H1 (cell line): ENCODE results near the gene BTBD10. TPM values are rescaled to one million over a fixed set of nuclear protein-coding genes. Genes with fewer than 3 reads are reported as not detected.

Experiments
- CTCF ChIA-PET: fragments of 300-600 bp; sonication (Branson Sonifier 250); formaldehyde crosslinking; loops from one replicate; lab custom pipeline; 2021; ENCODE audit not compliant: partially characterized antibody; lab: Charles Lee
- POLR2A ChIA-PET: fragments of 300-600 bp; sonication (Branson Sonifier 250); formaldehyde crosslinking; loops from one replicate; lab custom pipeline; 2021; ENCODE audit warnings: inconsistent platforms; ENCODE audit not compliant: partially characterized antibody; lab: Charles Lee
- DNase-seq, 2 experiments: peaks; one replicate each; pipeline versions ENCODE4 v3.0.0 to v3.0.0-alpha.2; 2010 to 2022; ENCODE audit warnings: low spot score in 2 of 2, low read depth in 1 of 2, mixed read lengths in 1 of 2
- FAIRE-seq: peaks from 2 replicates; lab custom pipeline; 2011; peaks lifted over from hg19 to GRCh38; lab: Jason Lieb, UNC
- H2AFZ ChIP-seq: 2 replicates; pipeline ENCODE4 v1.8.1; 2012; ENCODE audit warnings: low read length, inconsistent platforms
- H2AK5ac ChIP-seq: 2 replicates; pipeline ENCODE4 v1.6.1; 2013; ENCODE audit warnings: low read depth, low read length
- H2BK120ac ChIP-seq: replicated peaks from 2 replicates; pipeline ENCODE3; 2013; ENCODE audit warnings: low read depth, low read length, inconsistent platforms
- H2BK12ac ChIP-seq: 2 replicates; pipeline ENCODE4 v1.6.1; 2013; ENCODE audit warnings: low read depth, low read length
- H2BK15ac ChIP-seq: 2 replicates; pipeline ENCODE4 v1.6.1; 2013; ENCODE audit warnings: low read length
- H2BK20ac ChIP-seq: 2 replicates; pipeline ENCODE4 v1.6.1; 2013; ENCODE audit warnings: low read length
- H2BK5ac ChIP-seq: 2 replicates; pipeline ENCODE4 v1.6.1; 2013; ENCODE audit warnings: low read depth, low read length
- H3K14ac ChIP-seq: 2 replicates; pipeline ENCODE4 v1.6.1; 2013; ENCODE audit warnings: inconsistent platforms; ENCODE audit not compliant: insufficient read length
- H3K18ac ChIP-seq: 2 replicates; pipeline ENCODE4 v1.6.1; 2013; ENCODE audit warnings: low read length; ENCODE audit errors: extremely low read depth
- H3K23ac ChIP-seq: 2 replicates; pipeline ENCODE4 v1.6.1; 2013; ENCODE audit warnings: inconsistent platforms; ENCODE audit not compliant: insufficient read length
- H3K23me2 ChIP-seq: 2 replicates; pipeline ENCODE4 v1.6.1; 2013; ENCODE audit warnings: low read depth, low read length
- H3K27ac ChIP-seq: 2 replicates; pipeline ENCODE4 v1.6.1; 2011; ENCODE audit warnings: low read depth, low read length, inconsistent platforms
- H3K27me3 ChIP-seq, 4 experiments: replicated peaks in 1 of 4; 1 replicate in 1 of 4; 2 replicates in 3 of 4; pipeline versions ENCODE4 v1.6.1 to v1.8.1; 2011 to 2013; ENCODE audit warnings: low read length in 3 of 4, mild to moderate bottlenecking in 3 of 4, inconsistent platforms in 2 of 4, mixed read lengths in 2 of 4, moderate library complexity in 1 of 4; ENCODE audit not compliant: control insufficient read depth in 3 of 4, insufficient read depth in 3 of 4; ENCODE audit errors: extremely low read depth in 1 of 4
- H3K36me3 ChIP-seq, 4 experiments: 2 replicates each; pipeline versions ENCODE4 v1.6.1 to v1.8.1; 2011 to 2013; ENCODE audit warnings: mild to moderate bottlenecking in 4 of 4, low read length in 3 of 4, moderate library complexity in 2 of 4, control low read depth in 1 of 4, inconsistent platforms in 1 of 4; ENCODE audit not compliant: insufficient read depth in 4 of 4, control insufficient read depth in 2 of 4
- H3K4ac ChIP-seq: replicated peaks from 2 replicates; pipeline ENCODE3; 2013; ENCODE audit warnings: low read length, low read depth, mixed read lengths, inconsistent platforms; ENCODE audit not compliant: insufficient read length
- H3K4me1 ChIP-seq, 4 experiments: replicated peaks in 1 of 4; 1 replicate in 1 of 4; 2 replicates in 3 of 4; pipeline versions ENCODE4 v1.6.1 to v1.8.1; 2011 to 2013; ENCODE audit warnings: low read length in 3 of 4, inconsistent platforms in 2 of 4, mixed read lengths in 1 of 4; ENCODE audit not compliant: insufficient read depth in 4 of 4, control insufficient read depth in 3 of 4
- H3K4me2 ChIP-seq, 2 experiments: 2 replicates each; pipeline versions ENCODE4 v1.6.1 to v1.8.1; 2011 to 2013; ENCODE audit warnings: low read depth in 2 of 2, low read length in 2 of 2, control low read depth in 1 of 2, inconsistent platforms in 1 of 2, mild to moderate bottlenecking in 1 of 2; ENCODE audit not compliant: insufficient read depth in 1 of 2
- H3K4me3 ChIP-seq, 4 experiments: fragments of 200-600, 300-600 bp in 1 of 4; sonication (generic), shearing (Covaris generic), sonication (Bioruptor Twin) in 1 of 4; 2 replicates each; pipeline versions ENCODE4 v1.5.1 to v1.8.1; 2011 to 2016; ENCODE audit warnings: low read length in 4 of 4, low read depth in 3 of 4, control low read depth in 2 of 4, inconsistent platforms in 2 of 4, mild to moderate bottlenecking in 2 of 4, mixed read lengths in 1 of 4, moderate library complexity in 1 of 4; ENCODE audit not compliant: insufficient read depth in 2 of 4; ENCODE audit errors: extremely low read depth in 1 of 4
- H3K56ac ChIP-seq: replicated peaks from 2 replicates; pipeline ENCODE3; 2013; ENCODE audit warnings: low read depth, mild to moderate bottlenecking, mixed read lengths, low read length, inconsistent platforms; ENCODE audit not compliant: insufficient read length
- H3K79me1 ChIP-seq: 2 replicates; pipeline ENCODE4 v1.6.1; 2013; ENCODE audit warnings: low read depth, low read length, control low read depth
- H3K79me2 ChIP-seq, 2 experiments: 2 replicates each; pipeline versions ENCODE4 v1.6.1 to v1.8.1; 2012 to 2013; ENCODE audit warnings: low read length in 2 of 2, mild to moderate bottlenecking in 2 of 2, inconsistent platforms in 1 of 2; ENCODE audit not compliant: insufficient read depth in 2 of 2, control insufficient read depth in 1 of 2
- H3K9ac ChIP-seq, 4 experiments: replicated peaks in 1 of 4; 1 replicate in 1 of 4; 2 replicates in 3 of 4; pipeline versions ENCODE4 v1.6.1 to v1.8.1; 2011 to 2013; ENCODE audit warnings: low read depth in 3 of 4, low read length in 3 of 4, control low read depth in 2 of 4, mild to moderate bottlenecking in 2 of 4, moderate library complexity in 2 of 4, inconsistent platforms in 1 of 4; ENCODE audit errors: extremely low read depth in 1 of 4
- H3K9me3 ChIP-seq, 2 experiments: 2 replicates each; pipeline versions ENCODE4 v1.6.1 to v1.8.1; 2012 to 2013; ENCODE audit warnings: mild to moderate bottlenecking in 2 of 2, moderate library complexity in 2 of 2, control low read depth in 1 of 2, inconsistent platforms in 1 of 2, low read depth in 1 of 2, low read length in 1 of 2, mixed read lengths in 1 of 2; ENCODE audit not compliant: insufficient read depth in 2 of 2
- H4K20me1 ChIP-seq, 2 experiments: replicated peaks in 1 of 2; 2 replicates each; pipeline versions ENCODE3 to v1.8.1; 2011 to 2013; ENCODE audit warnings: inconsistent platforms in 2 of 2, low read length in 2 of 2, mild to moderate bottlenecking in 1 of 2; ENCODE audit not compliant: insufficient read depth in 2 of 2, control insufficient read depth in 1 of 2
- H4K5ac ChIP-seq: 2 replicates; pipeline ENCODE4 v1.6.1; 2013; ENCODE audit warnings: low read length, low read depth, mixed read lengths, inconsistent platforms; ENCODE audit not compliant: insufficient read length
- H4K8ac ChIP-seq: 2 replicates; pipeline ENCODE4 v1.8.0; 2013; ENCODE audit warnings: mild to moderate bottlenecking, moderate library complexity, low read length, inconsistent platforms; ENCODE audit not compliant: insufficient read depth; ENCODE audit errors: extremely low read depth
- H4K91ac ChIP-seq: replicated peaks from 2 replicates; pipeline ENCODE3; 2013; ENCODE audit warnings: low read length, mixed read lengths, inconsistent platforms; ENCODE audit not compliant: insufficient read length
- NRF1 ChIP-seq: IDR thresholded peaks from 2 replicates; pipeline ENCODE4 v1.6.1; 2011; ENCODE audit warnings: mild to moderate bottlenecking, low read depth, low read length, improper control_type of control experiment
- SIRT6 ChIP-seq: IDR thresholded peaks from one replicate; pipeline ENCODE4 v1.7.1; 2012; ENCODE audit warnings: low read length, inconsistent platforms
- SIX5 ChIP-seq: IDR thresholded peaks from 2 replicates; pipeline ENCODE4 v1.6.1; 2011; ENCODE audit warnings: mild to moderate bottlenecking, low read depth, low read length
- SP1 ChIP-seq: IDR thresholded peaks from 2 replicates; pipeline ENCODE4 v1.6.1; 2011; ENCODE audit warnings: low read depth, low read length
- WGBS, 2 experiments: shearing (Covaris generic) in 1 of 2; methylation state at CpG; one replicate each; pipeline versions ENCODE4 v1.1.6 to v1.1.7; 2013 to 2015; ENCODE audit warnings: low lambda C conversion rate in 2 of 2, mixed read lengths in 2 of 2, inconsistent platforms in 1 of 2, low coverage in 1 of 2, missing lambda C conversion rate in 1 of 2; ENCODE audit not compliant: insufficient replicate concordance in 2 of 2, insufficient coverage in 1 of 2, insufficient read length in 1 of 2; ENCODE audit errors: extremely low coverage in 1 of 2, missing lambda C conversion rate in 1 of 2; 5-methylcytosine and 5-hydroxymethylcytosine counted together
- polyA plus RNA-seq, 7 experiments: library from polyadenylated mRNA; depleted of rRNA in 3 of 7; stranded (reverse) in 5 of 7; unstranded in 2 of 7; fragments of >200 nt in 5 of 7; fragments of 200-250 nt in 2 of 7; gene quantifications; 1 replicate in 5 of 7; 2 replicates in 1 of 7; 4 replicates in 1 of 7; pipeline versions ENCODE4 v1.2.1 to v1.2.3, GENCODE V29; 2011 to 2013; ENCODE audit warnings: missing spikeins in 2 of 7, mixed read lengths in 2 of 7
- total RNA-seq: library from RNA; stranded (reverse); fragmentation: NEBNext Ultra II Directional; extraction: Animal tissue kit (Norgen Biotek cat#: 25700); gene quantifications from 2 replicates; pipeline ENCODE4 v1.2.1, GENCODE V29; 2021

The BTBD10 gene
- total and polyA plus RNA-seq, 2 of the 8 experiments (the other 6 are each of a cell fraction or from before 2014, with no cell fraction given): 13.8 to 22.2 TPM

GRCh38 chr11:13358596-13359270 is 104.3 kb downstream of the BTBD10 start:
- Histone ChIP-seq H3K4me1 (peaks cover 0 to 4% (median 0%) of the 10 kb centered on the region in 4 experiments; a peak in 2 of 7 replicates), H2AK5ac (no peak overlapping the region), H4K91ac (no peak overlapping the region), H3K4ac (no peak overlapping the region), H3K27ac (no peak overlapping the region), H3K4me2 (no peak overlapping the region), H3K14ac (no peak overlapping the region), H2BK120ac (no peak overlapping the region), H3K36me3 (no peaks in the 10 kb centered on the region), H4K8ac (no peak overlapping the region), H3K4me3 (no peak overlapping the region), H3K23ac (no peak overlapping the region), H2BK12ac (no peak overlapping the region), H2BK15ac (no peak overlapping the region), H3K56ac (no peak overlapping the region), H3K9me3 (no peaks in the 10 kb centered on the region), H3K9ac (no peak overlapping the region), H2BK20ac (no peak overlapping the region), H3K27me3 (no peaks in the 10 kb centered on the region), H3K18ac (no peak overlapping the region), H3K79me2 (no peaks in the 10 kb centered on the region), H2BK5ac (no peak overlapping the region), H4K5ac (no peak overlapping the region), H3K23me2 (no peaks in the 10 kb centered on the region), H2AFZ (no peak overlapping the region), H3K79me1 (no peaks in the 10 kb centered on the region), H4K20me1 (no peaks in the 10 kb centered on the region)
- no peak for DNase-seq
- FAIRE-seq: no peak
- WGBS, 2 experiments: 85% methylated on average over 6 of the region's 6 CpGs; no CpG with 5 or more reads in 1 of the 2 experiments
- TF ChIP-seq SP1 (no peak), SIRT6 (no peak), SIX5 (no peak), NRF1 (no peak)
- CTCF ChIA-PET: interaction anchor here (1.2 to 14.6 kb wide), 7 partner anchors 10 to 145 kb away, joined by 3 to 129 read pairs (median 5); partner anchors contain the start of gene BTBD10
- POLR2A ChIA-PET: interaction anchor here (1.1 kb wide), 1 partner anchor 148 kb away, joined by 3 read pairs; no protein-coding TSS in a partner anchor
